ENCODE data around the gene CCDC12. TPM values are rescaled to one million over a fixed set of nuclear protein-coding genes. Genes with fewer than 3 reads are reported as not detected.

CCDC12 gene
- total and polyA plus RNA-seq, 9 of the 15 experiments (the other 6 are each of a cell fraction or from before 2014, with no cell fraction given): 8.9 to 201 (median 86.9) TPM

GRCh38 chr3:46893146-46893748 lies 83.3 kb downstream of the CCDC12 start:
- ChIA-PET CTCF (ENCODE audit: low intra/inter-chr PET ratio) (no interaction called here), POLR2A (interaction anchor here (0.5 kb wide), 1 partner anchor 140 kb away, joined by 3 read pairs; no protein-coding TSS in a partner anchor)
- Histone ChIP-seq H3K9ac (ENCODE audit: insufficient read depth in 1 of 2, low read depth in 2 of 2, low read length in 2 of 2) (no peak overlapping the region), H3K27ac (ENCODE audit: extremely low read depth, low read depth, low read length) (no peak overlapping the region), H3K27me3 (ENCODE audit: control insufficient read depth in 2 of 2, insufficient read depth in 2 of 2, low read length in 2 of 2) (peaks cover 20 to 60% of the 10 kb centered on the region in 2 experiments), H3K4me1 (replicated peaks in 1 of 2; ENCODE audit: control insufficient read depth in 2 of 2, insufficient read depth in 2 of 2, low read length in 2 of 2) (peaks cover 0 to 31% of the 10 kb centered on the region in 2 experiments; a peak in 3 of 5 replicates), H3K79me2 (ENCODE audit: control insufficient read depth, insufficient read depth, low read length) (no peaks in the 10 kb centered on the region), H2AFZ (ENCODE audit: low read depth, low read length) (no peak overlapping the region), H3K9me1 (ENCODE audit: control insufficient read depth, insufficient read depth, low read length) (no peaks in the 10 kb centered on the region), H3K9me3 (replicated peaks; ENCODE audit: control insufficient read depth, insufficient read depth, low read depth, low read length) (no peaks in the 10 kb centered on the region), H3K4me2 (ENCODE audit: insufficient read depth, low read length) (no peak overlapping the region), H3K4me3 (no peak overlapping the region), H3K36me3 (ENCODE audit: control insufficient read depth, insufficient read depth, low read length) (no peaks in the 10 kb centered on the region), H4K20me1 (replicated peaks; ENCODE audit: control insufficient read depth, insufficient read depth, low read length) (peaks cover 36% of the 10 kb centered on the region)
- 2% methylated on average over 6 of the region's 6 CpGs for WGBS (ENCODE audit: insufficient coverage, low coverage, missing lambda C conversion rate)
- BruUV-seq (replicated peaks): no TSS peak
- intact Hi-C loops (cut with micrococcal nuclease) (no loop called here), in situ Hi-C loops (cut with MboI) (no loop called here)
- DNase-seq (ENCODE audit: extremely low read depth in 1 of 4, low spot score in 3 of 4) (no peak), ATAC-seq (no peak), FAIRE-seq (no peak)
- TF ChIP-seq RBBP5 (IDR thresholded peaks at IDR 0.05; ENCODE audit: borderline replicate concordance, insufficient read depth, low read length, poor library complexity, severe bottlenecking): peak; percentile 19
- no peak for TF ChIP-seq RBM34 (IDR thresholded peaks at IDR 0.05; ENCODE audit: borderline replicate concordance, insufficient read depth, low read length)

GRCh38 chr3:46892285-46893145 lies 84.0 kb downstream of the CCDC12 start:
- Histone ChIP-seq H2AFZ (ENCODE audit: low read depth, low read length) (no peak overlapping the region), H3K4me3 (no peak overlapping the region), H4K20me1 (replicated peaks; ENCODE audit: control insufficient read depth, insufficient read depth, low read length) (peaks cover 34% of the 10 kb centered on the region), H3K9ac (ENCODE audit: insufficient read depth in 1 of 2, low read depth in 2 of 2, low read length in 2 of 2) (peak overlapping the region in 1 of 2 experiments; percentile 43; a peak in 2 of 4 replicates), H3K9me3 (replicated peaks; ENCODE audit: control insufficient read depth, insufficient read depth, low read depth, low read length) (no peaks in the 10 kb centered on the region), H3K79me2 (ENCODE audit: control insufficient read depth, insufficient read depth, low read length) (no peaks in the 10 kb centered on the region), H3K4me1 (replicated peaks in 1 of 2; ENCODE audit: control insufficient read depth in 2 of 2, insufficient read depth in 2 of 2, low read length in 2 of 2) (peaks cover 0 to 25% of the 10 kb centered on the region in 2 experiments; a peak in 3 of 5 replicates), H3K9me1 (ENCODE audit: control insufficient read depth, insufficient read depth, low read length) (no peaks in the 10 kb centered on the region), H3K27me3 (ENCODE audit: control insufficient read depth in 2 of 2, insufficient read depth in 2 of 2, low read length in 2 of 2) (peaks cover 20 to 60% of the 10 kb centered on the region in 2 experiments), H3K36me3 (ENCODE audit: control insufficient read depth, insufficient read depth, low read length) (no peaks in the 10 kb centered on the region), H3K4me2 (ENCODE audit: insufficient read depth, low read length) (peak overlapping the region; percentile 36; the same call in 1 of the 2 replicates), H3K27ac (ENCODE audit: extremely low read depth, low read depth, low read length) (no peak overlapping the region)
- no TSS peak for BruUV-seq (replicated peaks)
- FAIRE-seq (no peak), DNase-seq (ENCODE audit: extremely low read depth in 1 of 4, low spot score in 3 of 4) (peak in 3 of 4 experiments; percentile 24 to 59 (median 50)), ATAC-seq (no peak)
- in situ Hi-C loops (cut with MboI) (no loop called here), intact Hi-C loops (cut with micrococcal nuclease) (no loop called here)
- ChIA-PET POLR2A (no interaction called here), CTCF (ENCODE audit: low intra/inter-chr PET ratio) (no interaction called here)
- 3% methylated on average over 50 of the region's 58 CpGs for WGBS (ENCODE audit: insufficient coverage, low coverage, missing lambda C conversion rate)
- TF ChIP-seq HBP1 (CRISPR knock-in tag; IDR thresholded peaks at IDR 0.05) (no peak), MAX (CRISPR knock-in tag; IDR thresholded peaks at IDR 0.05) (peak; percentile 56), BHLHE40 (IDR thresholded peaks at IDR 0.05; ENCODE audit: low read length) (peak; percentile 88), CHD1 (IDR thresholded peaks at IDR 0.05; ENCODE audit: low read length) (no peak), ARID2 (IDR thresholded peaks at IDR 0.05) (no peak), ZNF3 (CRISPR knock-in tag; IDR thresholded peaks at IDR 0.05) (no peak), ZNF449 (CRISPR knock-in tag; IDR thresholded peaks at IDR 0.05) (no peak), GABPB1 (CRISPR knock-in tag; IDR thresholded peaks at IDR 0.05) (0 out of 2 replicates have a peak, but pooled peaks have one; percentile 29)
